ELR (cell line): Measurements from ENCODE around the gene GNA12.

Experiments used
- DNase-seq: peaks from one replicate; pipeline ENCODE4 v3.0.0-alpha.2; 2015; ENCODE audit warnings: low read depth

Gene GNA12

DNA sequence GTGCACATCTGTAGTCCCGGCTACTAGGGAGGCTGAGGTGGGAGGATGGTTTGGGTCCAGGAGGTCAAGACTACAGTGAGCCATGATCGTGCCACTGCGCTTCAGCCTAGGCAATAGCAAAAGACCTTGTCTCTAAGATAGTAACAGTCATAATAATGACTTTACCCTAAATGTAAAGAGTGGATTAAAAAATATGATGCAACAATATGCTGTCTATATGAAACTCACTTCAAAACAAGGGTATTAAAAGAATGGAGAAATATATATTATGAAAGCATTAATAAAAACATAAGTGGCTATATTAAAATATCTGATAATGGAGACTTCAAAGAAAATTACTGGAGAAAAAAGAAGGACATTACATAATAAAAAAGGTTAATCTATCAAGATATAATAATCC lies 5.7 kb downstream of the GNA12 start:
- no peak for DNase-seq

DNA sequence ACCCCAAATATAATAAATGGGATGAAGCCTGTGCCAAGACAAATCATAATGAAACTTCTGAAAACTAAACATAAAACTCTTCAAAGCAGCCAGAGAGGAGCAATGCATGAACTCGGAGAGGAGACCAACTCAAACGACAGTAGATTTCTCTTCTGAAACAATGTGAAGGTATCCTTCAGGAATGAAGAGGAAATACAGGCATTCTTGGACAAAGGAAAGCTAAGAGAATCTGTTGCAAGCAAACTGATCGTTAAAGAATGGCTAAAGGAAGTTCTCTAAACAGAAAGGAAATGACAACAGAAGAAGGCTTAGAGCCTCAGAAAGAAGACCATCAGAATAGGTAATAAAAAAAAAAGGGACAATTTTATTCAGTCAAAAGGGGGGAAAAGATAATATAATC lies 6.6 kb downstream of the GNA12 start:
- no peak for DNase-seq

DNA sequence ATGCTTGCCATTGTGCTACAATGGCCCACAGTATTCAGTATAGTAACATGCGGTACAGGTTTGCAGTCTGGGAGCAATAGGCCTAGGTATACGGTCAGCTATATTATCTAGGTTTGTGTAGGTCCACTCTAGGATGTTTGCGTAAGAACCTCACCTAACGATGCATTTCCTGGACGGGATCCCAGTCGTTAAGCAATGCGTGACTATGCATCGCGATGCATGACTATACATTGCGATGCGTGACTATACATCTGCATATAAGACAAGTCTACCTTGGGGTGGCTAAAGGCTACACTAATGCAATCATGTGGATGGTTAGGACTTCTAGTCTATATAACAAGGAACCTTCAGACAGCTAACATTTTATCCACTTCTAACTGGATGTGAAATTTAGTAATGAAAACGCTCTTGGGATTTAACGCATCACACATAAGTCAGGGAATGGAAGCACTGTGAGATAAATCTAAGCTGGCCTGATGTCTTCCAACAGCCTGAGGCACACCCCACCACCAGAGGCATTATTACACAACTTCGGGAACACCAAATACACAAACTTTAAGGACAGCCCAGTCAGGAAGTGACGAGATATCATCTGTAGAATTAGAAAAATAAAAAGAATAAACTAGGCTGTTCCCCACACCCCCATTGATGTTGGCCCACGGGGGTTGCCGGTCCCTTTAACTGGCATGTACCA lies 9.2 kb downstream of the GNA12 start:
- no peak for DNase-seq

DNA sequence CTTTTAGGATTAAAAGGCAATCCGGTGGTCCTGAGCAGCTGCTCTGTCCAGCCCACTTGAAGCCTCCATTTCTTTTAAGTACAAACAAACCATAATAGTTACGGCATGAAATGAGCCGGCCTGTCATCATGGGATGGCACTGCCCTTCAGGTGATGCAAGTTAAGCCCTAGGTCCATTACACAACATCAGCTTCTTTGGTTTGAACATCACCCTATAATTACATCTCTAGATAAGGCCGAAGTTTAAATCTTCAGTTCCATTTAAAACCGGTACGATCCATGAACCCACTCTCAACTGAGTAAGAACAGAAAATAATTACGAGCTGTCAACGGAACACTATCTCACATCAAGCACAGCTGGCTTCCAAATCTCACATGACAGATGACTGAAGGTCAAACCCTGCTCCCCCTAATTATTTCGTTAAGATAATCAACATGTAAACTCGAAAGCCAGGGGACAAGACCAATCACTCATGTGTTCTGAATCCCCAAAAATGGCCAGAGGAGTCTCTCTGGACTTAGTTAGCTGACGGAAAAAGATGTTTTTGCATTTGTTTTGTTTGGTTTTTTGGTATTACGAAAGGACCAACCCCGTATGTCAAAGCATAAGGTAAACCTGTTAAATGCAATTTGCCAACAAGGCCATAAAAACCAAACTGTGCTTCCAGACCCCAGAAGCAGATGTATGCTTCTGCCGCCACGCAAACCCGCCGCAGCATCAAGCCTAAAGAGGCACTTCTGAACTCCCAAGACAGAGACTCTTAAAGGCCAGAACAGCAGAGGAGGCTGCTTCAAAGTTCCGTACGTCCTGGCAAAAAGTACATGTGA lies 10.8 kb downstream of the GNA12 start:
- DNase-seq = no peak

- DNase-seq = no peak
Measured at GRCh38 chr7:2832461-2832860, 11.6 kb downstream of the GNA12 start.

DNA sequence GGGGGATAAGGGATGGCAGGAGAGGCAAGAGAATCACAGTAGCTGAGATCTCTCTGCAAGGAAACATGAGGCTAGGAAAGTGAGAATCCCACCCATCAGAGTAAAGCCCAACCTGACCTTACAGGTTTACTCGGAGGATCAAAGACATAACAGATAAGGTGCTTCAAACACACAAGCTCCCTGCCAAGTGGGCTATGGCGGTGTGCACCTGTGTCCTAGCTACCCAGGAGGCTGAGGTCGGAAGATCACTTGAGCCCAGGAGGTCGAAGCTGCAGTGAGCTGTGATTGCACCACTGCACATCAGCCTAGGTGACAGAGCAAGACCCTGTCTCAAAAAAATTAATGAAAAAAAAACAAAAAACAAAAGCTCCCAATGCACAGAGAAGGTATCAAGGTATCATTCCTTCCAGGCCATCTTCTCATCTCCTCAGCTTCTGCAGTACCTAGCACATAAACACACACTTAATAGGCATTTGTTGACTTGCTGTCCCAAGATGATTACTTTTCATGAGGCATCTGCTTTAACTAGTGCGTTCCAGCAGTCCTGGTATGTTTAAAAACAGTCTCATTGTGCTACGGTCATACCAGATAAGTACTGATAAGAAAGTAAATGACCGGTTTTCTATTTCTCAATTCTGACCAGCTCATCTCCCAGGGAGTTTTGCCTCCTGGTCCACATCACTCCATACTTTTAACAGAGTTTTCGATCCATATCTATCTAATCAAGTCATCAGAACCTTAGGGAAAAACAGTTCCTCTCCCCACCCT lies 13.3 kb downstream of the GNA12 start:
- no peak for DNase-seq

DNA sequence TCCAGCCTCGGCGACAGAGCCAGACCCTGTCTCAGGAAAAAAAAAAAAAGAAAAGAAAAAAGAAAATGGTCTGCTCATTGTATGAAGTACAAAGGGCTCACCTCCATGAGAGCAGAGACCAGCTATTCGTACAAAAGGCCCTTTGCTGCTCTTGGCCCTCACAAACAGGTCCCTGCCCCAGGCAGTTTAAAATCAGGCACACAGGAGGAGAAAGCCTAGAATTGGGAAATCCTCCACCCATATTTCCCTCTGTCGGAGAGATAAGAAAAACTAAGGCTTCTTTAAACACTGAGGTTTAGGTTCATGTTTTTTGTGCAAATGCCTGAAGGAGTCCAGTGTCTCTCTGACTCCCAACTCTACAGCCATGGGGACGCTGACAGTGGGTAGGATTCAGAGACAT lies 15.1 kb downstream of the GNA12 start:
- DNase-seq = no peak

DNA sequence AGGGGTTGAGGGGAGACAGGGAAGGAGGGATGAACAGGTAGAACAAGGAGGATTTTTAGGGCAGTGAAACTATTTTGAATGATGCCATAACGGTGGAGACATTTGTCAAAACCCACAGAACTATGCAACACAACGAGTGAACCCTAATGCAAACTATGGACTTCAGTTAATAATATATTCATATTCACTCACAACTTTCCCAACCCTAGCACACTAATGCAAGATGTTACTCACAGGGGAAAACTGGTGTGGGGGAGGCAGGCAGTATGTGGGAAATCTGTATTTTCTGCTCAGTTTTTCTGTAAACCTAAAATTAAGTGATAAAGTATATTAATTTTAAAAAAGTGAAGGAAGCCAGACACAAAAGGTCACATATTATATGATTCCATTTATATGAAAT lies 17.3 kb downstream of the GNA12 start:
- no peak for DNase-seq

- no peak for DNase-seq
Measured at GRCh38 chr7:2825559-2826227, 18.4 kb downstream of the GNA12 start.

DNA sequence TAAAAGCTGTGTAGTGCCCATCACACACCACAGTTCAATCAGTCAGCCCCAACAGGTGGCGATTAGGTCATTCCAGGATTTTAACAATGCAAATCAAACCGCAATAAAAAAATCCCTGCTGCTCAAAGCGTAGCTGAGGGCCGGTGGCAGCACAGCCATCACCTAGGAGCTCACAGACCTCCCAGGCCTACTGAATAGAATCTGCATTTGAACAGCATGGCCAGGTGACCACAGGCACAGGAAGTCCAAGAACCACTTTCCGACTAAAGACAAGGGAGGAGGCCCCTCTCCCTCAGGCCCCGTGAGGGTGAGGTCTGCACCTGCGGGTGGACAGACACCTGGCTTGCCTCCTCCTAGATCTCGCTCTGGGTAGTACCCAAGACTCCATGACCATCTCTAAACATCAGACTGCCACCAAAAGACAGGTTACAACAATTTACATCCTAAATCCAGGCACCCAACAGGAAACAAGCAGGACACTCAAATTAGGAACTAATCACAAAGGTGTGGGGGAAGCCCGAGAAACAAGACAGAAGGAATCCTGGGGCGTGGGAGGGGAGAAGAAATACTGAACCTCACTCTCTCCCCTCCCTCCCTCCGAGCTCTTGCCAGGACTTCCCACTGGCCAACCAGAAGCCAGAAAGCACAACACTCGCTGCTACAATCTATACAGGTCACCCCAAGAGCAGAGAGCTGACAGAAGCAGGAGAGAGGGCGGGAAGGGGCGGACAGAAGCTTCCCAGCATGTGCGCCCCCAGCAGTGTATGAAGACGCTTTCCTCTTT lies 19.2 kb downstream of the GNA12 start:
- no peak for DNase-seq

DNA sequence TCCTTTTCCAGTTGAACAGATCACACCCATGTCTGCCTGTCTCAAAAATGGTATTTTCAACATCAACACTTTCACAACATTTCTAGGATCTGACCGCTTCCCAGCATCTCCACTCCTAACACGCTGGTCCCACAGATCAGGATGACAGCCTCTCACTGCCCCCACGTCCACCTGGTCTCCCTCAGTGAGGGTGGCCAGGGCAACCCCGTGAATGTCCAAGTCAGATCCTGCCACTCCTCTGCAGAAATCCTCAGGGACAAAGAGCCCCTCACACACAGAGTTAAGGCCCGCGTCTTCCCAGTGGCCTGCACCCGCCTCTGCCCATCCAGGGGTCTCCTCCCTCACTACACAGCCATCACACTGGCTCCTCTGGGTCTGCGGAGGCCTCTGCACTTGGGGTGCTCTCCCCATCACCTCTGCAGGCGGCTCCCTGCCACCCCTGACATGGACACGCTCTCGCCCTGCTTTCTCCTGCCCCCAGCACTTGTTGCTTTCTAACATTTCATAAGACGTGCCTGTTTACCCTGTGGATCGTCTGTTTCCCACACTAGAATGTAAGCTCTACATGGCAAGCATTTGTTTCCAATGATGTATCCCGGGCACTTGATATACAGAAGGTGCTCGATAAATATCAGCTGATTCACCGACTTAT lies 20.0 kb downstream of the GNA12 start:
- no peak for DNase-seq

DNA sequence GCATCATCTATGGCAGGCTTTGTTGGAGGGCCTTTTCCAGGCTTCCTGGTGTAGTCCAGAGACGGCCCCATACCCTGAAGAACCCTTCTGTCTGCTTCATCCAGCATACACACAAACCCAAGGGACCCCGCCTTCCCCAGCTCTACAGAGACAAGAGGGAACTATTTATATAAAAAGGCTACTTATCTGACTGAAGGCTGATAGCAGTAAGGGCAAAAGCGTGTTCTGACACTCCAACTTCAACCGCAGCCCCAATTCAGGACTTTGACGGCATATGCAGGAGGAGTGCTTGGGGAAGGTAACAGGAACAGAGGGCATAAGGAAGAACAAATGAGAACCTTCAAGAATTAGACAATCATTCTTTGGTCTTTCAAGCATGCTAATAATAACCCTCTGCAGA lies 21.0 kb downstream of the GNA12 start:
- DNase-seq = no peak

DNA sequence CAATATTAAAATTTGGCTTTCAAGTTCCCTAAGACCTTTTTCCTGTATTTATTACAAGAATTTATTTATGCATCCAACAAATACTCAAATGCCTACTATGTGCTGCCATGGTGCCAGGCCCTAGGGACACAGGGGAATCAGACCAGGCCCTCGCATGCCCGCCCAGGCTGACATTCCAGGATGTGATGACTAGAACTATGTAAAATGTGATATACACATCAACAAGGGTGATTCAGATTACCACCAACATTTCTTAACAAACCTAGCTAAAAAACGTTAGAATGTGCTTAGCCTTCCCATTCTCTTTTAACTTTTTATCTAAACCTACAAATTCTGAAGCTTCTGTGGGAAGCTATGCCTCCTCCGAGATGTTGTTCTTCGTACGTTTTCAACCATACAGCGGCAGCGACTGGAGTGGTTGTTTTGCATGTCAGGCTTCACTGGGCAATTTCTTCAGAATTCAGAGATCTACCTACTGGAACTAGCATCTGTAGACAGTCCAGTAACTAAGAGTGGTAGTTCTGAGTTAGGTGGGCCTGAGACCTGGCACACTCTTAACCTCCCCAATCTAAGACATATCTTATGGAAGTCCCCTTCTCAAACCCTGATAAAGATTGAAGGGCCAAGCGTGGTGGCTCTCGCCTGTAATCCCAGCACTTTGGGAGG lies 22.1 kb downstream of the GNA12 start:
- peak; percentile 96 for DNase-seq

DNA sequence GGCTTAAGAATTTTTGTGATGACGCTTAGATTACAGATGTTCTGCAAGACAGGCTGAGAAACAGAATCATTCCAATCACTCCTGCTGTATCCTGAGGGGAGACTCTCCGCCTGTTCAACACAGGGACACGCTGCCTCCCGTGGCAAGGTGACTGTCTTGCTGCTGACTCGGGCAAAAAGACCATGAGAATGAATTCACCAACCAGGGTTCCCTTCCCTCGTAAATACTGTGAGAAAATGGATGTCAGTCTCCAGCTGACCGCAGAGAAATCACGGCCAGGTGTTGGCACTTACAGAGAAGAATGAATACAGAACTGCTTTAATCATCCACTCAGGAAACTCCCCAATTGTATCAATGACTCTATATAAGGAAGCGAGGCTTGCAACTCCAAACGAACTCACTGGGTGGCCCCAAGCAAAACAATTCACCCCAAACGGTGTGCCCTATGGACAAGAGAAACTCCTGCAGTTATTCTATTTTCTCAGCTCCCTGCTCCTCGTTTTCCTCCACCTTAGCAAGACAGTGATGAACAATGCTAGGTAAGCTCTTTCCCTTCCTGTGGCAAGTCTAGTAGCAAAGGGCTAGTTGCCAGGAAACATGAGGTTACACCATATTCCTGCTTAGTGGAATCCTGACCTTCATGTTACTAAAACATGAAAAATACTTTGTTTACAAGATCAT lies 22.8 kb downstream of the GNA12 start:
- DNase-seq = peak; percentile 88

GRCh38 chr7:2820508-2820934 lies 23.6 kb downstream of the GNA12 start:
- peak; percentile 99 for DNase-seq

GRCh38 chr7:2819954-2820397 lies 24.1 kb downstream of the GNA12 start:
- DNase-seq = peak; percentile 37

- DNase-seq = no peak
Measured at GRCh38 chr7:2819161-2819953, 24.8 kb downstream of the GNA12 start.

- no peak for DNase-seq
Measured at GRCh38 chr7:2818653-2819052, 25.5 kb downstream of the GNA12 start.

DNA sequence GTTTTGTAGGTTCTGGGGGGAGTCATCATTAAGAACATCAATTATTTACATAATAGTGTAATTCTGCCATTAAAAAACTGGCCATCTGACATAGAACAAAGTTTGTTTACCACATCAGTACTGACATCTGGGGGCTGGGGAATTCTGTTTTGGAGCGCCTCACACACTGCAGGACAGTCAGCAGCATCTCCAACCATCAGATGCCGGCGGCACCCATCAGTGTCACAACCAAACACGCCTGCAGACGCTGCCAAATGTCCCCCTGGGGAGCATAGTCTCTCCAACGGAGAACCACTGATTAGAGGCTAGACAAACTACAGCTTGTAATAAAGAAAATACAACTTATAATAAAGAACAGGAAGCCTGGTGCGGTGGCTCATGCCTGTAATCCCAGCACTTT lies 26.0 kb downstream of the GNA12 start:
- DNase-seq = no peak
